Breast epithelium (tissue), 4 donors: ENCODE measurements around the gene GRID2IP. TPM values are rescaled to one million over a fixed set of nuclear protein-coding genes. Genes with fewer than 3 reads are reported as not detected.
A peak's percentile ranks its signal among the peaks of the same experiment; 100 is the strongest.
"Not testable (repeated sequence)": the region's sequence is repeated elsewhere in the genome, so short reads cannot be mapped to it uniquely, and the experiment has no call there.

ENCODE experiments used
- DNase-seq, 2 donors: peaks; one replicate each; pipeline ENCODE4 v3.0.0-alpha.2; 2019; ENCODE audit warnings: low spot score in 2 of 2
- H3K27ac ChIP-seq, 2 donors: fragments of 200-600 bp; sonication (generic) in 1 of 2; one replicate each; pipeline ENCODE4 v1.5.1; 2016 to 2019; ENCODE audit warnings: mild to moderate bottlenecking in 1 of 2
- H3K27me3 ChIP-seq, 2 donors: fragments of 200-600 bp; sonication (generic) in 1 of 2; one replicate each; pipeline versions ENCODE4 v1.5.1 to v1.6.0; 2017 to 2019; ENCODE audit warnings: control low read depth in 1 of 2, mild to moderate bottlenecking in 1 of 2
- H3K36me3 ChIP-seq: fragments of 200-600 bp; one replicate; pipeline ENCODE4 v1.5.1; 2019
- H3K4me1 ChIP-seq, 2 donors: fragments of 200-600 bp; sonication (generic); one replicate each; pipeline ENCODE4 v1.5.1; 2016 to 2019; ENCODE audit warnings: control low read depth in 1 of 2
- H3K4me3 ChIP-seq, 3 donors: fragments of 200-600 bp; sonication (generic); 1 replicate in 2 of 3; 2 replicates in 1 of 3; pipeline ENCODE4 v1.5.1; 2016 to 2019; ENCODE audit warnings: mild to moderate bottlenecking in 3 of 3, moderate library complexity in 2 of 3
- H3K9me3 ChIP-seq, 2 donors: fragments of 200-600 bp; sonication (generic) in 1 of 2; one replicate each; pipeline ENCODE4 v1.5.1; 2016 to 2019; ENCODE audit warnings: control low read depth in 1 of 2
- CTCF ChIP-seq, 3 donors: fragments of 450-650 bp; IDR thresholded peaks; one replicate each; pipeline ENCODE4 v1.5.1; 2016 to 2017; ENCODE audit warnings: antibody characterized with exemption in 3 of 3, mild to moderate bottlenecking in 3 of 3, moderate library complexity in 3 of 3
- POLR2A ChIP-seq: fragments of 450-650 bp; IDR thresholded peaks from one replicate; pipeline ENCODE4 v1.6.1; 2016; ENCODE audit warnings: antibody characterized with exemption, mild to moderate bottlenecking, moderate library complexity
- POLR2AphosphoS5 ChIP-seq, 3 donors: sonication (generic); formaldehyde crosslinking; IDR thresholded peaks; one replicate each; pipeline ENCODE4 v1.6.1; 2017; ENCODE audit warnings: antibody characterized with exemption in 3 of 3
- intact Hi-C: fragments of 100-400 bp; cut with DNase I; formaldehyde crosslinking; loops from one replicate; pipeline ENCODE4 v1.15.1; 2023; ENCODE audit warnings: low total_unique reads
- total RNA-seq, 3 donors: library from RNA; depleted of rRNA; stranded (reverse); fragments of >200 nt; gene quantifications; one replicate each; pipeline ENCODE4 v1.1.0, GENCODE V29; 2016

The GRID2IP gene
- total RNA-seq, 3 donors from 2014 or later, result 0.33 to 0.88 TPM; not detected in 1

GRCh38 chr7:6589151-6589828 lies 38.0 kb upstream of the GRID2IP start:
- TF ChIP-seq CTCF (IDR thresholded peaks at IDR 0.05) (no peak), POLR2A (no peak), POLR2AphosphoS5 (IDR thresholded peaks at IDR 0.05) (no peak)
- intact Hi-C loops, result no loop called here
- Histone ChIP-seq H3K4me1 (peaks cover 0 to 2% of the 10 kb centered on the region in 2 donors), H3K27ac (peak overlapping the region; percentile 69 to 79), H3K9me3 (no peaks in the 10 kb centered on the region), H3K27me3 (no peaks in the 10 kb centered on the region), H3K4me3 (peak overlapping the region; percentile 61 to 90 (median 83)), H3K36me3 (no peaks in the 10 kb centered on the region)
- no peak for DNase-seq

- no peak overlapping the region for H3K27ac ChIP-seq
- H3K27me3 ChIP-seq, result no peaks in the 10 kb centered on the region
- peaks cover 0 to 2% of the 10 kb centered on the region in 2 donors for H3K4me1 ChIP-seq
- intact Hi-C loops, result no loop called here
- H3K9me3 ChIP-seq, result no peaks in the 10 kb centered on the region
- TF ChIP-seq POLR2A (no peak), POLR2AphosphoS5 (IDR thresholded peaks at IDR 0.05) (no peak), CTCF (IDR thresholded peaks at IDR 0.05) (no peak)
- DNase-seq, result no peak
- no peaks in the 10 kb centered on the region for H3K36me3 ChIP-seq
- H3K4me3 ChIP-seq, result no peak overlapping the region
Observed at GRCh38 chr7:6588566-6588965, 37.3 kb upstream of the GRID2IP start.

GRCh38 chr7:6585746-6586432 lies 34.6 kb upstream of the GRID2IP start:
- DNase-seq, H3K36me3 ChIP-seq, H3K27me3 ChIP-seq, H3K4me3 ChIP-seq, H3K9me3 ChIP-seq, H3K27ac ChIP-seq, intact Hi-C loops, H3K4me1 ChIP-seq: not testable (repeated sequence)

GRCh38 chr7:6579446-6579845 lies 28.2 kb upstream of the GRID2IP start:
- Histone ChIP-seq H3K36me3 (no peaks in the 10 kb centered on the region), H3K27me3 (no peaks in the 10 kb centered on the region), H3K27ac (no peak overlapping the region), H3K4me3 (no peak overlapping the region), H3K4me1 (no peaks in the 10 kb centered on the region), H3K9me3 (no peaks in the 10 kb centered on the region)
- no peak for DNase-seq
- intact Hi-C loops, result no loop called here
- TF ChIP-seq POLR2A, result no peak
- TF ChIP-seq CTCF (IDR thresholded peaks at IDR 0.05), result no peak
- no peak for TF ChIP-seq POLR2AphosphoS5 (IDR thresholded peaks at IDR 0.05)

GRCh38 chr7:6578114-6579084 lies 27.1 kb upstream of the GRID2IP start:
- Histone ChIP-seq H3K4me1 (no peaks in the 10 kb centered on the region), H3K9me3 (no peaks in the 10 kb centered on the region), H3K36me3 (no peaks in the 10 kb centered on the region), H3K4me3 (peak overlapping the region; percentile 69 to 75 (median 72)), H3K27me3 (no peaks in the 10 kb centered on the region), H3K27ac (peak overlapping the region; percentile 95)
- TF ChIP-seq CTCF (IDR thresholded peaks at IDR 0.05) (no peak), POLR2A (no peak), POLR2AphosphoS5 (IDR thresholded peaks at IDR 0.05) (no peak)
- no peak for DNase-seq
- intact Hi-C loops, result no loop called here
